HepG2 (cell line): ENCODE data around the gene SAE1. TPM values are rescaled to one million over a fixed set of nuclear protein-coding genes. Genes with fewer than 3 reads are reported as not detected.

Source experiments
- ATF3 ChIP-seq: sonication (generic); formaldehyde crosslinking; IDR thresholded peaks from 2 replicates; pipeline ENCODE4 v1.4.0; 2020; ENCODE audit warnings: missing genetic modification reagents
- CENPBD1 ChIP-seq: sonication (generic); formaldehyde crosslinking; IDR thresholded peaks from 2 replicates; pipeline ENCODE4 v1.8.0; 2022; ENCODE audit warnings: missing genetic modification reagents, low read depth, mild to moderate bottlenecking, borderline replicate concordance
- FOXA1 ChIP-seq, 2 experiments: fragments of 450-650 bp in 1 of 2; sonication (generic) in 1 of 2; formaldehyde crosslinking in 1 of 2; IDR thresholded peaks; 2 replicates each; pipeline versions ENCODE4 v1.4.0 to v1.6.1; 2016 to 2020; ENCODE audit warnings: missing genetic modification reagents in 1 of 2
- FOXJ3 ChIP-seq: sonication (generic); formaldehyde crosslinking; IDR thresholded peaks from 2 replicates; pipeline ENCODE4 v1.4.0; 2020; ENCODE audit warnings: missing genetic modification reagents, mild to moderate bottlenecking, borderline replicate concordance
- HIVEP1 ChIP-seq: sonication (generic); formaldehyde crosslinking; IDR thresholded peaks from 2 replicates; pipeline ENCODE4 v1.4.0; 2020; ENCODE audit warnings: mild to moderate bottlenecking, missing genetic modification reagents
- IRX3 ChIP-seq: sonication (generic); formaldehyde crosslinking; IDR thresholded peaks from 2 replicates; pipeline ENCODE4 v1.8.1; 2023; ENCODE audit warnings: mild to moderate bottlenecking, low read depth, missing genetic modification reagents, borderline replicate concordance
- MTERF4 ChIP-seq: sonication (generic); formaldehyde crosslinking; IDR thresholded peaks from 2 replicates; pipeline ENCODE4 v1.8.0; 2023; ENCODE audit warnings: mild to moderate bottlenecking, missing genetic modification reagents
- MYC ChIP-seq: sonication (generic); formaldehyde crosslinking; IDR thresholded peaks from 2 replicates; pipeline ENCODE4 v1.9.0; 2021; ENCODE audit warnings: missing genetic modification reagents, borderline replicate concordance
- NFIC ChIP-seq: IDR thresholded peaks from 2 replicates; pipeline ENCODE4 v1.6.1; 2012; ENCODE audit warnings: mild to moderate bottlenecking, low read length, inconsistent platforms
- PCBP2 ChIP-seq: fragments of 200-400 bp; formaldehyde crosslinking; optimal IDR thresholded peaks from 2 replicates; pipeline ENCODE3; 2018; ENCODE audit warnings: low read length, low read depth; ENCODE audit not compliant: poor library complexity, severe bottlenecking
- PHF8 ChIP-seq: sonication (generic); formaldehyde crosslinking; IDR thresholded peaks from 2 replicates; pipeline ENCODE4 v1.5.0; 2020; ENCODE audit warnings: missing genetic modification reagents
- POGK ChIP-seq: sonication (generic); formaldehyde crosslinking; conservative IDR thresholded peaks from 2 replicates; pipeline ENCODE4 v1.8.0; 2022; ENCODE audit warnings: mild to moderate bottlenecking, moderate library complexity, missing genetic modification reagents
- POLR2AphosphoS5 ChIP-seq: IDR thresholded peaks from 2 replicates; pipeline ENCODE4 v1.6.1; 2012; ENCODE audit warnings: low read depth, low read length
- RNF2 ChIP-seq: fragments of 450-650 bp; conservative IDR thresholded peaks from 2 replicates; pipeline ENCODE4 v1.6.1; 2016; ENCODE audit warnings: low read depth
- SAP130 ChIP-seq: IDR thresholded peaks from 2 replicates; pipeline ENCODE4 v1.6.1; 2016; ENCODE audit warnings: low read depth
- SMARCC2 ChIP-seq: fragments of 450-650 bp; IDR thresholded peaks from 2 replicates; pipeline ENCODE4 v1.6.1; 2017; ENCODE audit warnings: antibody characterized with exemption, mild to moderate bottlenecking
- SMARCE1 ChIP-seq: fragments of 450-650 bp; IDR thresholded peaks from 2 replicates; pipeline ENCODE4 v1.6.1; 2017; ENCODE audit warnings: borderline replicate concordance
- SRY ChIP-seq: sonication (generic); formaldehyde crosslinking; IDR thresholded peaks from 2 replicates; pipeline ENCODE4 v1.8.0; 2022; ENCODE audit warnings: mild to moderate bottlenecking, missing genetic modification reagents
- STAT5B ChIP-seq: sonication (generic); formaldehyde crosslinking; IDR thresholded peaks from 2 replicates; pipeline ENCODE4 v1.4.0; 2020; ENCODE audit warnings: missing genetic modification reagents
- XRCC5 ChIP-seq: fragments of 200-400 bp; formaldehyde crosslinking; optimal IDR thresholded peaks from 2 replicates; pipeline ENCODE3; 2017; ENCODE audit warnings: mild to moderate bottlenecking, low read length
- ZNF225 ChIP-seq: sonication (generic); formaldehyde crosslinking; IDR thresholded peaks from 2 replicates; pipeline ENCODE4 v1.4.0; 2020; ENCODE audit warnings: mild to moderate bottlenecking, missing genetic modification reagents
- ZNF430 ChIP-seq: sonication (generic); formaldehyde crosslinking; IDR thresholded peaks from 2 replicates; pipeline ENCODE4 v1.9.0; 2021; ENCODE audit warnings: mild to moderate bottlenecking, missing genetic modification reagents
- ZNF563 ChIP-seq: sonication (generic); formaldehyde crosslinking; IDR thresholded peaks from 2 replicates; pipeline ENCODE4 v1.8.0; 2022; ENCODE audit warnings: mild to moderate bottlenecking, moderate library complexity, missing genetic modification reagents
- ZNF766 ChIP-seq: sonication (generic); formaldehyde crosslinking; IDR thresholded peaks from 2 replicates; pipeline ENCODE4 v1.5.0; 2020; ENCODE audit warnings: missing genetic modification reagents, borderline replicate concordance
- ZSCAN20 ChIP-seq: sonication (generic); formaldehyde crosslinking; IDR thresholded peaks from 2 replicates; pipeline ENCODE4 v1.4.0; 2020; ENCODE audit warnings: missing genetic modification reagents, mild to moderate bottlenecking, borderline replicate concordance
- polyA plus RNA-seq, 8 experiments: library from polyadenylated mRNA; depleted of rRNA in 3 of 8; stranded (reverse) in 7 of 8; unstranded in 1 of 8; fragments of >200 nt; fragmentation: Illumina TruSeq in 4 of 8; extraction: Trizol in 4 of 8; gene quantifications; 2 replicates each; pipeline versions ENCODE4 v1.2.1 to v1.2.3, GENCODE V29; 2011 to 2016; ENCODE audit warnings: low read depth in 4 of 8, missing spikeins in 1 of 8, mixed read lengths in 1 of 8; ENCODE audit not compliant: insufficient read depth in 1 of 8
- total RNA-seq, 5 experiments: library from RNA; depleted of rRNA; stranded (reverse); fragments of >200 nt; fragmentation: Illumina TruSeq; extraction: Trizol; gene quantifications; 2 replicates each; pipeline ENCODE4 v1.2.3, GENCODE V29; 2016; ENCODE audit warnings: low read depth in 1 of 5

SAE1 gene
- total and polyA plus RNA-seq, 2 of the 13 experiments (the other 11 are each of a cell fraction or from before 2014, with no cell fraction given): 87.6 to 197 TPM

GRCh38 chr19:47112997-47113849 lies 17.4 kb upstream of the SAE1 start, which contains the start of gene ZC3H4 (continued):
- TF ChIP-seq MTERF4 (CRISPR knock-in tag) (no peak; the same call in 1 of the 2 replicates), ATF3 (peak; percentile 90), HIVEP1 (CRISPR knock-in tag) (peak; percentile 72; the same call in 1 of the 2 replicates), PCBP2 (peak; percentile 37), SRY (CRISPR knock-in tag) (peak; percentile 45; the same call in 1 of the 2 replicates), ZNF766 (CRISPR knock-in tag) (0 out of 2 replicates have a peak, but pooled peaks have one; percentile 27), XRCC5 (peak; percentile 57), SMARCC2 (no peak), PHF8 (peak; percentile 72), ZNF563 (CRISPR knock-in tag) (peak; percentile 56; the same call in 1 of the 2 replicates), SAP130 (CRISPR knock-in tag) (peak; percentile 76), POLR2AphosphoS5 (peak; percentile 82), POGK (peak; percentile 35; the same call in 1 of the 2 replicates), ZNF430 (CRISPR knock-in tag) (peak; percentile 69; the same call in 1 of the 2 replicates), ZSCAN20 (CRISPR knock-in tag) (no peak; the same call in 1 of the 2 replicates), RNF2 (no peak), STAT5B (CRISPR knock-in tag) (0 out of 2 replicates have a peak, but pooled peaks have one; percentile 39), NFIC (no peak), ZNF225 (CRISPR knock-in tag) (peak; percentile 45; the same call in 1 of the 2 replicates), IRX3 (peak; percentile 55; the same call in 1 of the 2 replicates), FOXA1 (IDR thresholded peaks at IDR 0.05) (no peak), FOXA1 (CRISPR knock-in tag; IDR thresholded peaks at IDR 0.05) (peak; percentile 34; the same call in 1 of the 2 replicates), CENPBD1 (no peak), SMARCE1 (no peak), MYC (peak; percentile 84; the same call in 1 of the 2 replicates), FOXJ3 (CRISPR knock-in tag) (no peak)
